ENCODE results near the gene SYCP3.

DNA sequence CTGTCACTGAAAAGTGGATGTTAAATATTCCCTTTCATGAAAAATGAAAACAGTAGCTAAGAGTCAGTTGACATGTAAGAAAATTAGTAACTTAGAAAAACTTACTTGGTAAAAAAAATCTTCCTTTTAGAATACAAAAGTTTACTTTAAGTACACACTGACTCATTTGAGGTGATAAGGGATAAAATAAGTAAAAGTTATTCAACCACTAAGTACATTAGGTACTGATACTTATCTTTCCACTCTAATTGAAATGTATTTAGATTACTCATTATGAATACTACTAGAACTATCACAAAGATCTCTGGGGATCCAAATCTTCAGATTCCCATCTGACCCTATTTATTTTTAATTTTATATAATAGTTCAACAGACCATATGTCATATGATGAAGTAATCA lies 12.2 kb downstream of the SYCP3 start:
- TF ChIP-seq TEAD4 (IDR thresholded peaks at IDR 0.05) (no peak), YY1 (IDR thresholded peaks at IDR 0.05; ENCODE audit: low read depth) (no peak), EGR1 (IDR thresholded peaks at IDR 0.05) (no peak), NFIC (IDR thresholded peaks at IDR 0.05) (no peak), CREB1 (IDR thresholded peaks at IDR 0.05; ENCODE audit: low read depth) (no peak), RAD21 (IDR thresholded peaks at IDR 0.05; ENCODE audit: low read depth) (no peak), EP300 (IDR thresholded peaks at IDR 0.05; ENCODE audit: borderline replicate concordance) (no peak), FOXM1 (IDR thresholded peaks at IDR 0.05; ENCODE audit: borderline replicate concordance, low read depth) (no peak), ZBTB7A (IDR thresholded peaks at IDR 0.05; ENCODE audit: low read depth) (no peak), TAF1 (IDR thresholded peaks at IDR 0.05; ENCODE audit: low read depth) (no peak), CEBPB (IDR thresholded peaks at IDR 0.05) (no peak)
- TF ChIP-seq, protein P1, sequence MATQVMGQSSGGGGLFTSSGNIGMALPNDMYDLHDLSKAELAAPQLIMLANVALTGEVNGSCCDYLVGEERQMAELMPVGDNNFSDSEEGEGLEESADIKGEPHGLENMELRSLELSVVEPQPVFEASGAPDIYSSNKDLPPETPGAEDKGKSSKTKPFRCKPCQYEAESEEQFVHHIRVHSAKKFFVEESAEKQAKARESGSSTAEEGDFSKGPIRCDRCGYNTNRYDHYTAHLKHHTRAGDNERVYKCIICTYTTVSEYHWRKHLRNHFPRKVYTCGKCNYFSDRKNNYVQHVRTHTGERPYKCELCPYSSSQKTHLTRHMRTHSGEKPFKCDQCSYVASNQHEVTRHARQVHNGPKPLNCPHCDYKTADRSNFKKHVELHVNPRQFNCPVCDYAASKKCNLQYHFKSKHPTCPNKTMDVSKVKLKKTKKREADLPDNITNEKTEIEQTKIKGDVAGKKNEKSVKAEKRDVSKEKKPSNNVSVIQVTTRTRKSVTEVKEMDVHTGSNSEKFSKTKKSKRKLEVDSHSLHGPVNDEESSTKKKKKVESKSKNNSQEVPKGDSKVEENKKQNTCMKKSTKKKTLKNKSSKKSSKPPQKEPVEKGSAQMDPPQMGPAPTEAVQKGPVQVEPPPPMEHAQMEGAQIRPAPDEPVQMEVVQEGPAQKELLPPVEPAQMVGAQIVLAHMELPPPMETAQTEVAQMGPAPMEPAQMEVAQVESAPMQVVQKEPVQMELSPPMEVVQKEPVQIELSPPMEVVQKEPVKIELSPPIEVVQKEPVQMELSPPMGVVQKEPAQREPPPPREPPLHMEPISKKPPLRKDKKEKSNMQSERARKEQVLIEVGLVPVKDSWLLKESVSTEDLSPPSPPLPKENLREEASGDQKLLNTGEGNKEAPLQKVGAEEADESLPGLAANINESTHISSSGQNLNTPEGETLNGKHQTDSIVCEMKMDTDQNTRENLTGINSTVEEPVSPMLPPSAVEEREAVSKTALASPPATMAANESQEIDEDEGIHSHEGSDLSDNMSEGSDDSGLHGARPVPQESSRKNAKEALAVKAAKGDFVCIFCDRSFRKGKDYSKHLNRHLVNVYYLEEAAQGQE (IDR thresholded peaks at IDR 0.05; ENCODE audit: low read depth), result no peak
- TF ChIP-seq, protein P2, sequence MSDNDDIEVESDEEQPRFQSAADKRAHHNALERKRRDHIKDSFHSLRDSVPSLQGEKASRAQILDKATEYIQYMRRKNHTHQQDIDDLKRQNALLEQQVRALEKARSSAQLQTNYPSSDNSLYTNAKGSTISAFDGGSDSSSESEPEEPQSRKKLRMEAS (IDR thresholded peaks at IDR 0.05), result no peak
- TF ChIP-seq, protein P3, sequence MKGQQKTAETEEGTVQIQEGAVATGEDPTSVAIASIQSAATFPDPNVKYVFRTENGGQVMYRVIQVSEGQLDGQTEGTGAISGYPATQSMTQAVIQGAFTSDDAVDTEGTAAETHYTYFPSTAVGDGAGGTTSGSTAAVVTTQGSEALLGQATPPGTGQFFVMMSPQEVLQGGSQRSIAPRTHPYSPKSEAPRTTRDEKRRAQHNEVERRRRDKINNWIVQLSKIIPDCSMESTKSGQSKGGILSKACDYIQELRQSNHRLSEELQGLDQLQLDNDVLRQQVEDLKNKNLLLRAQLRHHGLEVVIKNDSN (IDR thresholded peaks at IDR 0.05), result no peak

Data from Ishikawa (cell line).